ENCODE measurements around the gene CPN2. TPM values are rescaled to one million over a fixed set of nuclear protein-coding genes. Genes with fewer than 3 reads are reported as not detected.

CPN2 gene
- total RNA-seq, 4 donors from 2014 or later, result 0.15 TPM; not detected in 3

GRCh38 chr3:194306771-194307640, 44.1 kb downstream of the CPN2 start:
- intact Hi-C loops (cut with DNase I; ENCODE audit: low total_unique reads), result no loop called here
- H3K27me3 ChIP-seq, result no peaks in the 10 kb centered on the region
- H3K4me1 ChIP-seq, result no peaks in the 10 kb centered on the region
- no peaks in the 10 kb centered on the region for H3K36me3 ChIP-seq
- H3K9me3 ChIP-seq, result no peaks in the 10 kb centered on the region
- H3K27ac ChIP-seq, result no peak overlapping the region
- TF ChIP-seq POLR2A (IDR thresholded peaks at IDR 0.05), result no peak
- TF ChIP-seq, protein P1, sequence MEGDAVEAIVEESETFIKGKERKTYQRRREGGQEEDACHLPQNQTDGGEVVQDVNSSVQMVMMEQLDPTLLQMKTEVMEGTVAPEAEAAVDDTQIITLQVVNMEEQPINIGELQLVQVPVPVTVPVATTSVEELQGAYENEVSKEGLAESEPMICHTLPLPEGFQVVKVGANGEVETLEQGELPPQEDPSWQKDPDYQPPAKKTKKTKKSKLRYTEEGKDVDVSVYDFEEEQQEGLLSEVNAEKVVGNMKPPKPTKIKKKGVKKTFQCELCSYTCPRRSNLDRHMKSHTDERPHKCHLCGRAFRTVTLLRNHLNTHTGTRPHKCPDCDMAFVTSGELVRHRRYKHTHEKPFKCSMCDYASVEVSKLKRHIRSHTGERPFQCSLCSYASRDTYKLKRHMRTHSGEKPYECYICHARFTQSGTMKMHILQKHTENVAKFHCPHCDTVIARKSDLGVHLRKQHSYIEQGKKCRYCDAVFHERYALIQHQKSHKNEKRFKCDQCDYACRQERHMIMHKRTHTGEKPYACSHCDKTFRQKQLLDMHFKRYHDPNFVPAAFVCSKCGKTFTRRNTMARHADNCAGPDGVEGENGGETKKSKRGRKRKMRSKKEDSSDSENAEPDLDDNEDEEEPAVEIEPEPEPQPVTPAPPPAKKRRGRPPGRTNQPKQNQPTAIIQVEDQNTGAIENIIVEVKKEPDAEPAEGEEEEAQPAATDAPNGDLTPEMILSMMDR (IDR thresholded peaks at IDR 0.05), result no peak
- no peak for DNase-seq
- no peak overlapping the region for H3K4me3 ChIP-seq

GRCh38 chr3:194306109-194306686, 44.9 kb downstream of the CPN2 start:
- DNase-seq, result no peak
- H3K27ac ChIP-seq, result no peak overlapping the region
- H3K4me1 ChIP-seq, result no peaks in the 10 kb centered on the region
- no peaks in the 10 kb centered on the region for H3K36me3 ChIP-seq
- no peaks in the 10 kb centered on the region for H3K9me3 ChIP-seq
- no peak overlapping the region for H3K4me3 ChIP-seq
- TF ChIP-seq, protein P1 (IDR thresholded peaks at IDR 0.05), result no peak
- no peak for TF ChIP-seq POLR2A (IDR thresholded peaks at IDR 0.05)
- no peaks in the 10 kb centered on the region for H3K27me3 ChIP-seq
- intact Hi-C loops (cut with DNase I; ENCODE audit: low total_unique reads), result no loop called here

DNA sequence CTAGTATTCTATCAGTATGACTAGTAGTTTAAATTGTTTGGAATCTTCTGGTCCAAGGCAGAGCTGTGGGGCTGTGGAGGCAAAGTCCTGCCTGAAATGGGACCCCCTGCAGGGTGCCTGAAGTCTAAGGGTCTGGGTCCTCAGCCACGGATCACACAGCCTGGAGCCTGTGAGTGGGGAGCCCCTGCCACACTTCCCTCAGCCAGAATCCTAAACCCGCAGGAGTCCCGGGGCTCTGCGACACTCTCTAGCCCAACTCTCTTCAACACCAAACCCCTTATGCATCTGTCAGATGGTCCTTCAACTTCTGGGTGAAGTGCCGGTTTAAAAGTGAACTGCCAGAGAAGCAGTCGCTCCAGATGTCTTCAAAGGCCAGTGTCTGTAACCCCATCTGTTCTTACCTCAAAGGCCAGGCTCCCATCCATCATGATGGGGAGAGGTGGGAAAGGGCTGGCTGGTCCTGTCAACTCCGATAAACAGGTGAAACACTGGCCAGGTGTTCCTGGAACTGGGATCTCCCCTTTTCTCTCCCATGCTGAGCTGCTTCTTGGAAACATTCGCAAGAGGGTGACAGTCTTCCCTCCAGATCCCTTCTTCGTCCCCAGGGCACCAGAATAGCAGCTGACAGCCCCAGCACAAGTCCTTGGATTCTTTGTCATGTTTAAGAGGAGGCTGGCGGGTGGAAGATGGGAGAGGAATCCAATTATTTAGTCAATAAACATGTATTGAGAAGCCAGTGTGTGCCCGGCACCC, 45.6 kb downstream of the CPN2 start:
- no peak overlapping the region for H3K27ac ChIP-seq
- H3K4me3 ChIP-seq, result no peak overlapping the region
- H3K36me3 ChIP-seq, result no peaks in the 10 kb centered on the region
- H3K4me1 ChIP-seq, result no peaks in the 10 kb centered on the region
- intact Hi-C loops (cut with DNase I; ENCODE audit: low total_unique reads), result no loop called here
- no peaks in the 10 kb centered on the region for H3K9me3 ChIP-seq
- H3K27me3 ChIP-seq, result no peaks in the 10 kb centered on the region
- DNase-seq, result no peak
- TF ChIP-seq, protein P1 (IDR thresholded peaks at IDR 0.05), result no peak
- no peak for TF ChIP-seq POLR2A (IDR thresholded peaks at IDR 0.05)

GRCh38 chr3:194304186-194304917, 46.8 kb downstream of the CPN2 start:
- intact Hi-C loops (cut with DNase I; ENCODE audit: low total_unique reads), result no loop called here
- Histone ChIP-seq H3K27me3 (no peaks in the 10 kb centered on the region), H3K4me3 (no peak overlapping the region), H3K4me1 (no peaks in the 10 kb centered on the region), H3K9me3 (no peaks in the 10 kb centered on the region), H3K27ac (no peak overlapping the region), H3K36me3 (no peaks in the 10 kb centered on the region)
- TF ChIP-seq, protein P1 (IDR thresholded peaks at IDR 0.05), result no peak
- TF ChIP-seq POLR2A (IDR thresholded peaks at IDR 0.05), result no peak
- DNase-seq, result no peak

All from uterus (tissue), 4 donors.